WI38 (cell line): ENCODE measurements around the gene SFPQ.

ENCODE experiments used
- H3K4me3 ChIP-seq: 2 replicates; pipeline ENCODE4 v1.5.1; 2011; ENCODE audit warnings: low read depth, mild to moderate bottlenecking, control low read depth, low read length
- CTCF ChIP-seq: IDR thresholded peaks from 2 replicates; pipeline ENCODE4 v1.5.1; 2012; ENCODE audit warnings: low read depth, mild to moderate bottlenecking, control low read depth, low read length

Gene SFPQ

GRCh38 chr1:35184495-35185199, 8.3 kb downstream of the SFPQ start:
- no peak for TF ChIP-seq CTCF
- no peak overlapping the region for H3K4me3 ChIP-seq

DNA sequence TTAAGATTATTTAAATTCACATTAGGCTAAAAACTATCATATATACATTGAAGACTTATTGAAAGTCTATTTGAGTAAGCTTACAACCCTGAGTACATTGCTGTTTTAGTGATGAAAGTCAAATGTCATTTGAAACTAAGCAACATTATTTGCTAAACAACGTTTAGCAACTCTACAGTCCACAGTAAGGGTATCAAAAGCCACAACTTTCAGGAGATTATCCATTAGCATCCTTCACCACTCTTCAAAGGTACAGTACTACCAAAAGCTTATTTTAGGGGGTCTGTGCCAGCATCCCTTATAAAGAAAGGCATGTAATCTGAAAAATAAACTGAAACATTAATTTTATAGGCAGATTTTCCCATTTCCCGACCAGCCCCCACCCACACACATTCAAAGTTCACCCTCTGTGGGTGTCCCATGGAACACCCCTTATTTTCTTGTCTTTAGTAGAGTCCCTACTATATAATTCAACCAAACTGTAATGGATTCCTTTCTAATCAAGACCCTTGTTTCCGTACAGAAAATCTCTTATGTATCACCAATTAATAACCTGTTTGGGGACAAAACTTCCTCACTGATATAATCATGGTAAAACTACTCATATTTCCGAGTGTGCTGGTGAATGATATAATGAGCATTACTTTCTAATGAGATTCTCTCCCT, 11.0 kb downstream of the SFPQ start:
- TF ChIP-seq CTCF = no peak
- no peak overlapping the region for H3K4me3 ChIP-seq

DNA sequence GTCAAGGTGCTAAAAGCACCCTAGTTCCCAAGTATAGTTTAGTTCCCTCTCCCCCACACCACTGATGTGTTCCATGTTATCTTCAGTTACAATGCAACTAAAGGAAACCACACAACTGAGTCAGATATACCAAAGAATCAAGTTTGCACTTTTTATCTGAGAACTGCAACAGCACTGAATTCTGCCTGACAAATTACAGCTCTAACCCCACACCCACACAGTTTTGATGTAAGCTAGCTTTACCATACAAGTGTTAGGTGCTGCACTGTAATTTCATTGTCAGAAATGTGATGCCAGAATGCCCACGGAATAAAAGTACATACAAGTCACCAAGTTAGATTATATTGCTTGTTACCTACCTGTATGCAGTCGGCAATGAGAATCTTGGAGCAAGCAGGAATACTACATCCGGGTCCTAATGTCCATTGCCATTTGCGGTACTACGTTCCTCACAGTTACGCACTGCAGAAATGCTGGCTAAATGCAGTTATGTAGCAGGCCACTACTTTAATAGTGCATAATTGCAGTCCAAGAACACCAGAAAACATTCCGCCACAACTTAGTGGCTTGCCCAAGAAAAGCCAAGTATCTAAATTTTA, 12.1 kb downstream of the SFPQ start:
- TF ChIP-seq CTCF = no peak
- H3K4me3 ChIP-seq = no peak overlapping the region

- no peak for TF ChIP-seq CTCF
- no peak overlapping the region for H3K4me3 ChIP-seq
Observed at GRCh38 chr1:35179908-35180307, 13.0 kb downstream of the SFPQ start.

- H3K4me3 ChIP-seq = no peak overlapping the region
- no peak for TF ChIP-seq CTCF
Observed at GRCh38 chr1:35178874-35179380, 14.0 kb downstream of the SFPQ start.

DNA sequence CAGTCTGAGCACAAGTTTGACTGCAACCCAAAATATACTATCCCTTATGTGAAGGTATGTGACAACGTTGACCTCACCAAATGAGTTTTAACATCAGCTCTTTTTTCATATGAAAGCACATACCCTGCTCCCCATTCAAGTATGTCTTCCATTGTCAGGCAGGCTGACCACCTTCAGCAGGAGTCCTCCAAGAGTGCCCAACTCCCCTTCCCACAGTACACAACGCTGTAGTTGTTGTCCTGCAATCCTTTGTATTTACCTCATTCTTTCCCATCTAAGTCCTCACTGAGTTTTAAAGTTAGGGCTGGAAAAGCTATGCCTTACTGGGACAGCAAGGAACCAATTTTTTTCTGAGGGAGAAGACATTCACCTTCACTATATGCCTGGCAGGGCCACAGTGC, 14.7 kb downstream of the SFPQ start:
- H3K4me3 ChIP-seq = no peak overlapping the region
- no peak for TF ChIP-seq CTCF

DNA sequence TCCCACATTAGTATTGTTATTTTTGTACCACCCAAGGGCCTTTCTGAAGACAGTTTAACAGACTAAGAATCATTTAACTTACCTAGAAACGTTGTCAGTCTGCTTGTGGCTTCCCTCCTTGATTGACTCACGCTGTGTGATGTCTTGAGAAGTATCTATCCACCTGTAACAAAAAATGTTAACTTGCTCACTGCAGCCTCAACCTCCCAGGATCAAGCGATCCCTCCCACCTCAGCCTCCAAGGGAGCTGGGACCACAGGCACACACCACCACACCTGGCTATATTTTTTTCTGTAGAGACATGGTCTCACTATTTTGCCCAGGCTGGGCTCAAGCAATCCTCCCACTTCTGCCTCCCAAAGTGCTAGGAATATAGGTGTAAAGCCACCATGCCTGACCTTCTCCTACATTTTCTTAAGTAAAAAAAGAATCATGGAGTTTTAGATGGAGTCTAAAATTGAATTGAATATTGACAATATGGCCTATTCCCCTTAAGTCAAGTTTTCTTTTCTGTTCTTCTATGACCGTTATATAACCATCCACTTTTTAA, 15.6 kb downstream of the SFPQ start:
- H3K4me3 ChIP-seq = no peak overlapping the region
- TF ChIP-seq CTCF = no peak
